GM10266 (cell line): Measurements from ENCODE around the gene PSENEN.

Experiments used
- DNase-seq: peaks from one replicate; pipeline ENCODE4 v3.0.0; 2012; ENCODE audit errors: extremely low spot score
- CTCF ChIP-seq: IDR thresholded peaks from 2 replicates; pipeline ENCODE4 v1.5.1; 2012; ENCODE audit warnings: mild to moderate bottlenecking, low read depth; ENCODE audit not compliant: control insufficient read depth, insufficient read depth; ENCODE audit errors: missing control alignments

Gene PSENEN

GRCh38 chr19:35715355-35715809 is 30.1 kb upstream of the PSENEN start:
- TF ChIP-seq CTCF: no peak
- DNase-seq: no peak

DNA sequence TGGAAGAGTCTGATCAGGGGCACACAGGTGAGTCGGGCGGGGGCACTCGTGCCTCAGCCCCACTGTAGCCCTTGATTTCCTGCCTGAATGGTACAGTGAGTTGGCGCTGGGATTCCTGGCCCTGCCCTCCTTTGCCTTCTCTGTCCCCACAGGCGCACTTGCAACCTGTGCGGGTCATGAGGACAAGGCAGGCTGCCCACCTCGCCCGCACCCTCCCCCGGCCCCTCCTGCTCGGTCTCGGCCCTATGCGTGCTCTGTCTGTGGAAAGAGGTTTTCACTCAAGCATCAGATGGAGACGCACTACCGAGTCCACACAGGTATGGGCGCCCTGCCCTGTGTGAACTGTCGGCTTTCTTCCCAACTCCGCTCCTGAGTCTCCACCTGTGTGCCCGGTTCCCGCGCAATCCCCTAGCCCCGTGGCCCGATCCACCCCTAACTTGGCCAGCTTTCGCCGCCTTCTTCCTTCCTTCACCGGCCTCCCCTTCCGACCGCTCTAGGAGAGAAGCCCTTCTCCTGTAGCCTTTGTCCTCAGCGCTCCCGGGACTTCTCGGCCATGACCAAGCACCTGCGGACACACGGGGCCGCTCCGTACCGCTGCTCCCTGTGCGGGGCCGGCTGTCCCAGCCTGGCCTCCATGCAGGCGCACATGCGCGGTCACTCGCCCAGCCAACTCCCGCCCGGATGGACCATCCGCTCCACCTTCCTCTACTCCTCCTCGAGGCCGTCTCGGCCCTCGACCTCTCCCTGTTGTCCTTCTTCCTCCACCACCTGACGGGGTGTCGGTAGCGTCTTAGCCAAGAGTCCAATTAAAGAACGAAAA is 29.3 kb upstream of the PSENEN start:
- no peak for DNase-seq

DNA sequence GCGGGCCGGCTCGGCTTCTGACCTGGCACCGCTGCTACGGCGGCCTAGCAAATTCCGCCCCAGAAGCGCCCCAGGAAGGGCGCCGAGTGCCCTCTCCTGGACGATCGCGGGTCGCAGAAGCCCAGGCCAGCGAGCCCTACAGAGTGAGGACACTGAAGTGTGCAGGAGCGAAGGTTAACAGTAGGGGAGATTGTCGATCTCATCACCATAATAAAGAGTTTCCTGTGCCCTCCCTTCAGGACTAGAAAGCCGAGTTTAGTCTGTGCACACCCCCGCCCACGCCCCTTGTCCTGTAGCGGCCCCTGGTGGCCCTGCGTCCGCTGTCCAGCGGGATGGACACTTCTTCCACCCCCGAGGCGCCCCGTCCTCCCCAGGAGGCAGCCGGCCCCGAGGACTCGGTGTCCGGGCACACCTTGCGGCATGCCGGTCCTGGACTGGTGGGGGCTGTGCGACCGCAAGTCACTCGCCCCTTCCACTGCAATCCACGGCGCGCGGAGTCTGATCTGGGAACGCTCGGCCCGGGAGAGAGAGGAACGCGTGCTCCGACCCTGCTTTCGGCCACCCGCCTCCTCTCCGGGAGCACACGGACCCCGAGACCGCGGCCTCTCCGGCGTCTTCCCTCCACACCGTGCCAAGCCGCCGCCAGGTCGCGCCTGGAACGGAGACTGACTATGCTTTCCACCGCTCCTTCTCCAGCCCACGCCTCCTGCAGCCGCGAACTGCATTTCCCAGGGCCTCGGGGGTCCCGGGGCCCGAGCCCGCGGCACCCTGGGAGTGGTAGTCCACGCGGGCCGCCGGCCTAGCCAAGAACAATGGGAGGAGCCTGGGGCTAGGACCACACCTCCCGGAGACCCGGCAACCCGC is 28.4 kb upstream of the PSENEN start:
- peak; percentile 85 for DNase-seq
- TF ChIP-seq CTCF: peak; percentile 64

More for the DNA sequence above, 29.3 kb upstream of the PSENEN start:
- TF ChIP-seq CTCF: no peak

GRCh38 chr19:35717665-35718344 is 27.6 kb upstream of the PSENEN start, which contains the start of gene KMT2B:
Gene KMT2B (plus strand): TSS chr19:35718003. CDS start chr19:35718019, 16 bp downstream.
- TF ChIP-seq CTCF: no peak
- peak; percentile 99 for DNase-seq

- peak; percentile 70 for DNase-seq
- TF ChIP-seq CTCF: no peak
Measured at GRCh38 chr19:35718345-35719041, 27.0 kb upstream of the PSENEN start.

DNA sequence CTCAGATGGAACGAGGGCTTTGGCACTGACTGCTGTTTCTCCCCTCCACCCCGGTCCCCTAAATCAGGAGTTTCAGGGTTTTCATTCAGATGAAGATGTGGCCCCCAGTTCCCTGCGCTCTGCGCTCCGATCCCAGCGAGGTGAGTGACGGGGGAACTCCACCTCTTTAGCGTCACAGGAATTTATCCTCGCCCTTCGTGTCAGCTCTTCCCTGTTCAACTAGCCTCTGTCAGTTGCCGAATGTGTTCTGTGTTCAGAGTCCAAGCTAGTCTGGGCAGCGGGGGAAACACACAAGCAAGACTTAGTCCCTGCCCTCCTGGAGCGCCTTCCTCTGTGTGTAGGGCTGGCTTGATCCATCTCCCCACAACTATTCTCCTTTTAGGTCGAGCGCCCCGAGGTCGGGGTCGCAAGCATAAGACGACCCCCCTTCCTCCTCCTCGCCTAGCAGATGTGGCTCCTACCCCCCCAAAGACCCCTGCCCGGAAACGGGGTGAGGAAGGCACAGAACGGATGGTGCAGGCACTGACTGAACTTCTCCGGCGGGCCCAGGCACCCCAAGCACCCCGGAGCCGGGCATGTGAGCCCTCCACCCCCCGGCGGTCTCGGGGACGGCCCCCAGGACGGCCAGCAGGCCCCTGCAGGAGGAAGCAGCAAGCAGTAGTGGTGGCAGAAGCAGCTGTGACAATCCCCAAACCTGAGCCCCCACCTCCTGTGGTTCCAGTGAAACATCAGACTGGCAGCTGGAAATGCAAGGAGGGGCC is 25.9 kb upstream of the PSENEN start:
- no peak for DNase-seq
- TF ChIP-seq CTCF: no peak
